HL-60/S4 treated with phorbol 12-myristate 13-acetate at 8.2 ng/mL for 4 days and 3 days (cell line): Measurements from ENCODE around the gene CKAP4.

Source experiments
- in situ Hi-C: fragments of 300-500 bp; cut with MboI; formaldehyde crosslinking; loops from 2 replicates; pipeline ENCODE4 v1.15.0; 2022; ENCODE audit warnings: low sequenced_read_pairs

Gene CKAP4

DNA sequence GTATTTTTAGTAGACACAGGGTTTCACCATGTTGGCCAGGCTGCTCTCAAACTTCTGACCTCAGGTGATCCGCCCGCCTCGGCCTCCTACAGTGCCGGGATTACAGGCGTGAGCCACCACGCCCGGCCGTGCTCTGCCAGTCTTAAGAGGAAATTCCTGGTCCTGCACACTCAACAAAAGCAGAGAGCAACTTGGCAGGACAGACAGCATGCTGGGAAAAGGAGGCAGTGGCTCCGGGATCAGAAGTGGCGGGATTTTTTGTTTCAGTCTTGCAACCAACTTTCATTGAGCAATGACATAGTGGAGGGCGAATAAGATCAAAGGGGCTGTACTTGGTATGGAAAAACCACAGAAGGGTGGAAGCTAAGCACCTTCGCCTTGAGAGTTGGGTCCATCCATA is 2.1 kb downstream of the CKAP4 start:
- in situ Hi-C loops: no loop called here

DNA sequence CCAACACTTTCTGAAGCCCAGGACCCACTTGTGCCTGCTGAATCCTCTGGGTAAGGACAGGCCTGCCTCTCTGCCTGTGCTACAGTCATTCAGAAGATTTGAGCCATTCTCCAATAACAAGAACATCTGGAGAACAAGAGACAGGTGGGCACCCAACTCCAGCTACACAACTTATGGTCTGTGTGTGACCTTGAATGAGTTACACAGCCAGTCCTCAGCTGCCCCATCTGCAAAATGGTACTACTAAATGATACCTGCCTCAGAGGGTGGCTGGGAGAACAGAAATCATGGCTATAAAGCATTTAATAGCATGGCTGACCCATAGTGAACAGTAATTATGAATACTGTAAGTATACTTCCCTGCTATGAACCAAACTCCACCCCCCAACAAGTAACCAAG is 4.2 kb downstream of the CKAP4 start:
- in situ Hi-C loops: no loop called here

DNA sequence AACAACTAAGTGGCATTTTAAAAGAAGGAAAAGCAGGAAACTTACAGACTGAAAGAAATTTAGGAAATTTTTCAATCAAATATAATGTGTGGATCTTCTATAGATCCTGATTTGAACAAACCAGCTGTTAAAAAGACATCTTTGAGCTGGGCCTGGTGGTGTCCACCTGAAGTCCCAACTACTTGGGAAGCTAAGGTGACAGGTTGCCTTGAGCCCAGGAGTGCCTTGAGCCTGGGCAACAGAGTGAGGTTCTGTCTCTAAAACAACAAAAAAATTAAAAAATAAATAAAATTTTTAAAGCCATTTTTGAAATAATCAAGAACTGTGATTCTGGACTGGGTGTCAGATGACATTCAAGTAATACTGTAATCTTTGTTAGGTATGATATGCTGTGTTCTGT is 7.0 kb downstream of the CKAP4 start:
- in situ Hi-C loops: no loop called here

DNA sequence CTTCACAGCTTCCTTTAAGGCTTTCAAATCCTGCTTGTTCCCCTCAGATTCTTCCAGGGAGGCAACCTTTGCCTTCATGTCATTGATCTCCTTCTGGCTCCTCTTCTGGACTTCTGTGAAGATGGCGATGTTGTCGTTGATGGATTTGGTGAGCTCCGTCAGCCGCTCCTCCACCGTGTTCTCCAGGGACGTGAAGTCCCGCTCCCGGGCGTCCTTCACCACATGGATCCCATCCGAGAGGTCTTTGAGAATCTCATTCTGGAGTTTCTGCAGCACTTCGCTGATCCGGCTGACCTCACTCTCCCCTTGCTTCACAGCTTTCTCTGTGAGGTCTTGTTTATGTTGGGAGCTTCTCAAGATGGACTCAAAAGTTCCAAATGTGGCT is 7.9 kb downstream of the CKAP4 start:
- in situ Hi-C loops: no loop called here

DNA sequence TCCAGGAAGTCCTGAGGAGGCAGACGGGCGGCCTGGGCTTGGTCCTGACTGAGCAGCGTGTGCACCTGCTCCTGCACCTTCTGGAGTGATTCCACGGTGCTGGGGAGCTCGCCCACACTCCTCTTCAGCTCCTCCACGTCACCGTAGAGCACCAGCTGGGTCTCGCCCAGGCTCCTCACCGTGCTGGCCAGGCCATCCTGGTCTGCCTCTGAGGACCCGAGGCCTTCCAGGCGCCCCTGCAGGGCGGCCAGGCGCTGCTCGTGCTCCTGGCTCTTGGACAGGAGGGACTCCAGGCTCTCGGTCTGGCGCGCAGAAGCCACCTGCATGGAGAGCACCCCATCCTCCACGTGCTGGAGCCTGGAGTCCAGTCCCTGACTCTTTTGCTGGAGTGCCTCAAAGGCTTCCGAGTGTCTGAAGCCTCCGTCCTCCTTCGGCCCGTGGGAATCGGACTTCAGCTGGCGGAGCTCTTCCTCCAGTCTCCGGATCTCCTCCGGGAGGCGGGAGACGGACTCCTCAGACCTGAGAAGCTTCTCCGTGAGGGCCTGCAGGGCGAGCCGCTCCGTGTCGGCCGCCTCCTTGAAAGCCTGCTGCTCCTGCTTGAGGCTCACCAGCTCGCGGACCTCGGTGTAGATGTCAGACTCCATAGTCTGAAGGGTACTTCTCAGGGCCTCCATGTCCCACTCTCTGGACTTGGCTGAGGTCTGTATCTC is 8.4 kb downstream of the CKAP4 start:
- in situ Hi-C loops: no loop called here

DNA sequence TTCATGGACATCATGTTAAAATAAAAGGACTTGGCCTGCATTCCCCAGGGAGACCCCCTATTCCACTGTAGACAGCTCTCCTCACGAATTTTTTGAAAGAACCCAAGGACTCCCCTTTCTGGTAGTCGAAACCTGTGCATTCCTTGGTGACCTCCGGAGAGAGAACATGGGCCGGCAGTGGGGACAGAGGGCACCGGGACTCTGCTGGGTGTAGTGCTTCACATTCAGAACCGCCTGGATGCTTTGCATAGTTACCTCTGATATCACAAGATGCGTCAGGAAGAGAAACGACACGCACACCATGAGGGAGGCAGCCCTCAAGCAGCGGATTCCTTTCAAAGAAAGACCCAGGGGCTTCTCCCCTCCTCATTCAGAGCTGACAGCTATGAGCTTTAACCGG is 9.7 kb downstream of the CKAP4 start:
- in situ Hi-C loops: no loop called here

DNA sequence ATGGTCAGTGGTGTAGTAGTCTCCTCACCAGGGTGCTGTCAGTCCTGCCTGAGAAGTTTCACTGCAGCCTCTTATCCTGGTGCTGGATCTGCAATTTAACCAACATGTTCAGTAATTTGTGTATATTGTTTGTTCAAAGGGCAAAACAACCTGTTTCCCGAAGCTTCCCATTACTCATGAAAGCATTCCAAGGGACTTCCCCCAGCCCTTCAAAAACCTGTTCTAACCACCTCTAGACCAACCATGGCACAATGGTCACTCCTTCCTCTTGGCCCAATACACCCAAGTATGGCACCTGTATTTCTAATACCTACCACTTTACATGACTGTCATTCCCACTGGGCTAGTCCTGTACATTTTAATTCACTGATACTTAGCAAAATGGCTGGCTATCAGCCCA is 12.1 kb downstream of the CKAP4 start:
- in situ Hi-C loops: no loop called here

DNA sequence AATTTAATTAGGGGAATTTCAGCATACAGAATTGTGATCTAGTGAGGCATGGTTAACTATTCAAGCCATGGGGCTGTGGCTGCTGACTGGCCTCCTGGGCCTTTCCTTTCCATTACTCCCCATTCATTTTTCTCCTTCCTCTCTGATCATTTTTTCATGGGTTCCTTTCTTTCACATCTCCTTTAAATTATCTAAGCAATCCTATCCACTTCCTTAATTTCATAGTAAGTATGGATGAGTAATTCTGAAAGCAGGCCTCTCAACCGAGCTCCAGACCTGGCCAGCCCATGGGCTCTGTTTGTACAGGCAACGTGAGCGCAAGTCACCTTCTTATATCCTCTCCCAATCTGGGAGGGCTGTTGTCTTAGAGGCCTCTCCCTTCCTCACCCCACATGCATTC is 13.4 kb downstream of the CKAP4 start:
- in situ Hi-C loops: no loop called here

DNA sequence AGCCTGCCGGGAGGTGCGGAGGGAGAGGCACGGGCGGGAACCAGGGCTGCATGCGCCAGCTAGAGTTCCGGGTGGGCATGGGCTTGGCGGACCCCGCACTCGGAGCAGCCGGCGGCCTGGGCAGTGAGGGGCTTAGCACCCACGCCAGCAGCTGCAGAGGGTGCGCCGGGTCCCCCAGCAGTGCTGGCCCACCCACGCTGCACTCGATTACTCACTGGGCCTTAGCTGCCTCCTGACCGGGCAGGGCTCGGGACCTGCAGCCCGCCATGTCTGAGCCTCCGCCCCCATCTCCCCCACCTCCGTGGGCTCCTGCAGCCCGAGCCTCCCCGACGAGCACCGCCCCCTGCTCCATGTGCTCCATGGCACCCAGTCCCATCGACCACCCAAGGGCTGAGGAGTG is 14.8 kb downstream of the CKAP4 start:
- in situ Hi-C loops: no loop called here

DNA sequence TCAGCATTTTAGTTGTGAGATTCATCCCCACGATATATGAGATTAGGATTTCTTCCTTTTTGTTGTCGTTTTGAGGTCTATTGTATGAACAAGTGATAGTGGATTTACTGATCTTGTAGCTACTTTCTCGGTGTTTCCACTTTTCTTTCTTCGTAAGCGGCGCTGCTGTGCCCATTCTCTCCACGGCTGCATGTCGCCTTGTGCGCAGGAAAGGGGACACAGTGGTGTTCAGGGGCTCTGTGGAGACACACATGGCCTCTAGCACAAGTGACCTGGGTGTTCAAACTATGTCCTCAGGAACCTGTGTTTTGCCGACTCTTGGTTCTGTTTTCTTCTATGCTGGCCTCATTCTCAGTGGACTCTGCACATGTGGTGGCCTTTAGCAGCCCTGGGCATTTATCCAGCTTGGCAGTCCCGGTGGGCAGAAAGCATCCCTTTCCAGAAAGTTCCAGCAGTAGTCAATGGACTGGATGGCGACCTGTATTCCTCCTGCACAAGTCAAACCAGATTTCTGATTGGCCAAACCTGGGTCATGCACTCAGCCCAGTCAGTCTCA is 18.7 kb downstream of the CKAP4 start:
- in situ Hi-C loops: no loop called here

DNA sequence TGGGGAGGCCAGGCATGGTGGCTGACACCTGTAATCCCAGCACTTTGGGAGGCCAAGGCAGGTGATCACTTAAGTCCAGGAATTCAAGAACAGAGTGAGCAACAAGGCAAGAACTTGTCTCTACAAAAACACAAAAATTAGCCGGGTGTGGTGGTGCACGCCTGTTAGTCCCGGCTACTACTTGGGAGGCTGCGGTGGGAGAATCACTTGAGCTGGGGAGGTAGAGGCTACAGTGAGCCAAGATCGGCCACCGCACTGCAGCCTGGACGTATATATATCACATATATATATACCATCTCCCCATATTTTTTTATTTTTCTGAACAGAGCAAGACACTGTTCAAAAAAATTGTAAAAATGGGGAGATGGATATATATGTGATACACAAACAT is 19.5 kb downstream of the CKAP4 start:
- in situ Hi-C loops: no loop called here

DNA sequence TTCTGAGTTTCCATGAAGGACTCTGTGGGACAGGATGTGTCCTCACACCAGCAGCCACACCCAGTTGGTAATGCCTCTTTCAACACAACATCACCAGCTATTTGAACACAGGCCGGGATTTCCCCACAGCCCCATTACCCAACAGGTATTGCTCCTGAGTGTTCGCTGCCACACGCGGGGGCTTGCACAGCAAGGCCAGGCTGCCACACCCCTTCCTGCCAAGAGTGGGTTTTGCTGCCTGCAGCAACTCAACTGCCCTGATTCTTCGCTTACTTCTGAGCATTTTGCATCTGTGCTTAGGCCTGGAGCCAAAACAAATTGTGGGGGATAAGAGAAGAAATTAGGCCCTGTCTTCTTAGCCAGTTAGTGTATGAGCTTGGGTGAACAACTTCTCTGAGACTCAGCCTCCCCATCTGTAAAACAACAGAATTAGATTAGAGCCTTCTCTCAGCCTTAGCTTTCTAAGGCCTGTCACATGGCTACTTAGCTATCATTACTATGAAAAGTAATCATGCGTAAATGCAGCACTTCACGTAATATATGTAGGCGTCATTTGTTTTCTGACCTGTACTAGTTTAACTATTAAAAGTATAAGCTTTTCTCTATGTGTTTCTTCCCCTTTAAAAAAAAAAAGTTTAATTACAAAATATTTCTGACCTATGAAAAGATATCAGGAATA is 20.0 kb downstream of the CKAP4 start:
- in situ Hi-C loops: no loop called here

DNA sequence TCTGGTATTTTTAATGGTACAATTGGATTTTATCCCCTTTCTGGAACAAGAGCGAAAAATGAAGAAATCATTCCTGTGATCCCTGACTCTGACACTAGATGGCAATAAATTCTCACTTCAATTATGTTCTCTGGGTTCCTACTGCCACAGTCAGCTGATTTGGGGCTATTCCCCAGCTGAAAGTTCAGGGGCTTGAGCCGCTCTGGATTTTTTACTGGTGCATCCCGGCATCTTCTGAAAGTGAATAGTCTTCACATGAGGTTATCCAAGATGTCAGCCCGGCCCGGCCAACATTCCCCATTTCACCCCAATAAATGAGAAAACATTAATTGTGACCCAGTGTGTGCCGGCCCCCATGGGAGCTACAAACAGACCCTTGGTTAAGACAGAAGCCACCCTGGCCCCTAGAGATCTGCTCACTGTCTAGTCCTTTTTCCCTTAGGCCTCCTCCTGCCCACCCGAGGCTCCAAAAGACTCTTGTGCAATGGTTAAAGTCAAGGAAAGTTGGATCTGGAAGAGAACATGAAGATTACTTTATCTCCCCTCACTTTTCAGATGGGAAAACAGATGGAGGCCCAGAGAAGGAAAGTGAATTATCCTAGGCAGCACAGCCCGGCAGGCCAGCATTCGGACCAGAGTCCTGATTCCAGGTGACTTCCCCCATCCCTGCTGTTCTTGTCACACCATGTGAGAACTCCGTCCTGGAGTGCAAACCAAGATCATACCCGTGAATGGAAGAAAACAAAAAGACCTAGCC is 20.8 kb downstream of the CKAP4 start:
- in situ Hi-C loops: no loop called here

DNA sequence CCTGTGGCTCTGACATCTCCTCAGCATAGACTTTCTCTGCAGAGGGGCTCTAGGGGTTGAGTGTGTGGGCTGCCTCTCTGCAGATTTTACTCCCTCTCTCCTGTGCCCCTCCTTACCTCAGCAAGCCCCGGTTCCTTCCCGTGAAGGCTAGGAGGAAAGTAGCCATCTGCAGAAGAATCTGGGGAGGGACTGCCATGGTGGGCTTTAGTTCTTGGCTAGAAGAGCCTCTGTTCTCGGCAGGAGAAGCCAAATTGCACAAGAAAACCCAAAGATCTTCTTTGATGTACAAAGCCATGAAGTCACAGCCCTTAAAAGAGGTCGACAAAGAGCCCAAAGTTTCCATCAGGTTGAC is 23.5 kb downstream of the CKAP4 start:
- in situ Hi-C loops: no loop called here

DNA sequence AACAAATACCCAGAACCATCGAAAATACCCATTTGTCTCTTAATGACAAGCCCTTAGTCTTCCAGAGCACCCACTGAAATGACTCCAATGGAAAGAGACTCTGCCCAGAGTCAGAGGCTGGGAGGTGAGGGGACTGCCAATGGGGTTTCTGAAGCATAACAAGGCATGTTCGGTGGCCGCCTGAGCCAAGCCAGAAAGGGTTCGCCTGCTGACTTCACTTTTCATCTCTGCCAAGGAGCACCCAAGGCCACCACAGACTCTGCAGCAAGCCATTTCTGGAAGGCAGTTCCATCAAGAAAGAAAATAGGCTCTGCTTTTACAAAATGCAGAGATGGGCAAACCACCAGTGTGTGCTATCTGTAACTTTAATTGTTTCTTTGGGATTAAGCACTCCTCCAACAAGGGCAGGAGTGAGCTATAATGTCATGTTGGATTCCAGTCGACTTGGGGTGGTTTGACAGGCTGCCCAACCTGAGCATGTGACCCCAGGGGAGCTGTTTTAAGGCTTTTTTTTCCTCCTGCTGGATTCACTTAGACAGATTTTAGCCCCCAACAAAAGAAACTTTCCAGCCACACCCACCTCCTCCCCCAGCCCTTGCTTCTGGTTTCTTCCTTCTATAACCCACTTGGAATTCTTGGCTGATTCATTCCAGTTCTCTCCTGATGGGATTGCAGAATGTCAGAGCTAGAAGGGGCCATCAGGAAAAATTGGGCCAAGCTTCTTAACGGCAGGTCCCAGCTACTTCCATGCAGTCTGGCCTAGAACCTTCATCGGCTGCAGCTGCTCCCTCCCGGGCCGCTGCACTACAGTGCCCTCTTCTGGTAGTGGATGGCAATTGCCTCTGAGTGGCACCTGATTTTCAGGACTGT is 24.1 kb downstream of the CKAP4 start:
- in situ Hi-C loops: no loop called here

DNA sequence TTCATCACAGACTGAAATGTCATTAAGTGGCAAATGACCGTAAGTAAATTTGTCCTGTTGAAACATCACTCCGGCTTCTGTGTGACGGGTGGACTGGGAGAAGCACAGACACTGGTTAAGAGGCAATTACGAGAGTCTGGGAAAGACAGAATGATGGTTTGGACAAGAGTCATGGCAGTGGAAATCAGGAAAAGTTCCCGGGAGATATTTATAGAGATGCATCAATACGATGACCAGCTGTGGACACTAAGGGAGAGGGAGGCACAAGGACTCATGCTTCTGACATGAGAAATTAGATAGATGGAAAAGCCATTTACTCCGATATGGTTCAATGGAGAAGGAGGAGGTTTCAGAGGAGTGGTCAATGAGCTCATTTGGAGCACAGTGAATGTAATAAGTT is 27.3 kb downstream of the CKAP4 start:
- in situ Hi-C loops: no loop called here

DNA sequence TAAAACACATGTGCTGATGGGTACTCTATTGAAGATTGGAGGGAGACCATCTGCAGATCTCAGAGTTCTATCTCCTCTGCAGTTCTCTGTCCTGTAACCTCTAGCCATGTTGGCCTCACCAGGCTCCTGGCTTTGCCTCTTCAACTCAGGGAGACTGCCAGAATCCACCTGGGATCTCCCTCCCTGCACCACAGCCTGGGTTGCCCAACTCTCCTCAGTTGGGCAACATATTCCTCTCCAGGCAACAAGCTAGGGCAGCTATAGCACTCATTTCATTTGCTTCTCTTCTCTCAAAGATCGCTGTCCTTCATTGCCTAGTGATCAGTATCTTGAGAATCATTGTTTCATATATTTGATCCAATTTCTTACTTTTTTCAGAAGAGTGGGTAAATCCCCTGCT is 28.8 kb downstream of the CKAP4 start:
- in situ Hi-C loops: no loop called here

DNA sequence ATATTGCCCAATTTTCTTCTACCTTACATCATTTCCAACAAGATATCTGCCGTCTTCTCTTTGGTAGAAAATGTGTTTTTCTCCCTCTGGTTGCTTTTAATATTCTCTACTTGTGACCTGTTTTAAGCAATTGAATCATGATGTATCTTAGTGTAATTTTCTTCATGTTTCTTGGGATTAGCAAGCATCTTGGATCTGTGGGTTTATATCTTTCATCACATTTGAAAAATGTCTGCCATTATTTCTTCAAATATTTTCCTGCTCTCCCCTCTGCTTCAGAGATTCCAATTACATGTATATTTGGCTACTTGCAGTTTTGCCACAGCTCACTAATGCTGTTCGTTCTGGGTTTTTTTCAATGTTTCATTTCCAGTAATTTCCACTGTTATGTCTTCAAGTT is 30.1 kb downstream of the CKAP4 start:
- in situ Hi-C loops: no loop called here

DNA sequence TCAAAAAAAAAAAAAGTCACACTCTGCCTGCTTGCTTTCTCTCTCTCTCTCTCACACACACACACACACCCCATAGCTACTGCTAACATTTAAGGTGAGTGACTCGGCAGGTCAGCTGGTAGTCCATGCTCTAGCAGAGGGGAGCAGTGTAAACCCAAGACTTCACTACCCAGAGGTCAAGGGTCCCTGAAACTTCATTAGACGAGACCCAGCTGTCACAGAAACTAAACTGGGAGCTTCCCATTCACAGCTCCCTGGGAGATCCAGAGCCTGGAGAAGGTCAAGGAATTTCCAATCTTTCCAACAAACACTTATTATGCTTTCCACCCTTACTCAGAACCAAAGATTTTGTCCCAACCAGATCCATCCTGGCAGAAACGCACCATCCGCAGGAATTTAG is 33.2 kb downstream of the CKAP4 start:
- in situ Hi-C loops: no loop called here

DNA sequence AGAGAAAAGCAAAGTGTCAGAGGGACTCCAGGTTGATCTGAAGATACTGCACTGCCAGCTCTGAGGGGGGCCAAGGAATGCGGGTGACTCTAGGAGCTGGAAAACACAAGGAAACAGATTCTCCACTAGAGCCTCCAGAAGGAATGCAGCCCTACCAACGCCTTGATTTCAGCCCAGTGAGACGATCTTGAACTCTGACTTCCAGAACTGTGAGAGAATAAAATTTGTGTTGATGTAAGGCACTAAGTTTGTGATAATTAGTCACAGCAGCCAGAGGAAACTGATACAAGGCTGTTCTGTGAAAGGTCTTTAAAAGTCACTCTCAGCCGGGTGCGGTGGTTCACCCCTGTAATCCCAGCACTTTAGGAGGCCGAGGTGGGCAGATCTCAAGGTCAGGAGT is 34.2 kb downstream of the CKAP4 start:
- in situ Hi-C loops: no loop called here

DNA sequence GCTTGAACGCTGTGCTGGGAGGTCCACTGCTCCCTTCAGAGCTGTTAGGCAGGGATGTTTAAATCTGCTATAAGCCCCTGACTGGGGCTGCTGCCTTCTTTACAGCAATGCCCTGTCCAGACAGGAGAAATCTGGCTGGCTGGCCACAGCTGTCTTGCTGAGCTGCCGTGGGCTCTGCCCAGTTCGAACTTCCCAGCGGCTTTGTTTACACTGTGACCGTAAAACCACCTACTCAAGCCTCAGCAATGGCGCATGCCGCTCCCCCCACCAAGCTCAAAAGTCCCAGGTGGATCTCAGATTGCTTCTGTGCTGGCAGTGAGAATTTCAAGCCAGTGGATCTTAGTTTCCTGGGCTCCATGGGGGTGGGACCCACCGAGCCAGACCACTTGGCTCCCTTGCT is 35.8 kb downstream of the CKAP4 start:
- in situ Hi-C loops: no loop called here
